NCI-H2171 treated with DMSO at 0.1 percent for 48 hours (cell line): ENCODE measurements around the gene FLVCR1.
A peak's percentile ranks its signal among the peaks of the same experiment; 100 is the strongest.

ENCODE experiments used
- DNase-seq: peaks from one replicate; lab custom pipeline; 2025; lab: John Stamatoyannopoulos, UW

Gene FLVCR1

DNA sequence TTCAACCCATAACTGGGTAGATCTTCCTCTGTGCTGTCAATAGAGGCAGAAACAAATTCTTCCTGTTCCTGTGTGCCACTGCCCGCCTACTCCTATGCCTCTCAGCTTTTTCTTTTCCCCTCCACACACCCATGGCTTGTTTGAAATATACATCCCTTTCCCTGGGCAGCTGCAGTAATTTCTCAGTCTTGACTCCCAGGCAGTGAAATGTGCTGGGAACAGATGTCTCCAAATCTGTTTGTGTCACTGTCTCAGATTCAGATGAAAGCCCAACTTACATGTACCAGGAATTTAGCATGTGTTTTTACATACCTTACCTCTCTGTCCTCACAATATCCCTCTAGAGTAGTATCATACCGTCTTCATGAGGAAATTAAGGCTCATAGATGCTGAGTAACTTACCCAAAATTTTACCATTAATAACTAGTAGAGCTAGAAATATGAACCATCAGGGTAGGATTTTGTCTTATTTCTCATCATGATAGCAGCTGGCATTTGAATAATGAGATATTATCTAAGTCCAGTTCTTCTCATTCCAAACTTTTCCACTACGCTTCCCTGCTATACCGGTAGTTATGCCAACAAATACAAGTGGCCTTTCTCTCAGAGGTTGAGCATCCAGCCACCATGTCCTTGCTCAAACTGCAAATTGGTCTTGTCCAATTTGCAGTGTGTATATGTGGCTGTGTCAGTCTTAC lies 87.5 kb downstream of the FLVCR1 start:
- peak; percentile 53 for DNase-seq

GRCh38 chr1:212946872-212947271 lies 88.8 kb downstream of the FLVCR1 start:
- DNase-seq: no peak
